HFF-Myc (cell line): ENCODE data around the gene AFDN.

Experiments
- DNase-seq: peaks from one replicate; pipeline ENCODE4 v3.0.0-alpha.2; 2011; ENCODE audit warnings: low read depth; ENCODE audit errors: extremely low read depth
- H3K4me3 ChIP-seq: replicated peaks from 2 replicates; pipeline ENCODE4 v1.5.1; 2011; ENCODE audit warnings: low read depth, mild to moderate bottlenecking, control low read depth, low read length
- TF ChIP-seq, protein P1 (sequence below): IDR thresholded peaks from 2 replicates; pipeline ENCODE4 v1.5.1; 2012; ENCODE audit warnings: mild to moderate bottlenecking, low read depth, low read length, control low read depth; ENCODE audit errors: missing control alignments

Gene AFDN

DNA sequence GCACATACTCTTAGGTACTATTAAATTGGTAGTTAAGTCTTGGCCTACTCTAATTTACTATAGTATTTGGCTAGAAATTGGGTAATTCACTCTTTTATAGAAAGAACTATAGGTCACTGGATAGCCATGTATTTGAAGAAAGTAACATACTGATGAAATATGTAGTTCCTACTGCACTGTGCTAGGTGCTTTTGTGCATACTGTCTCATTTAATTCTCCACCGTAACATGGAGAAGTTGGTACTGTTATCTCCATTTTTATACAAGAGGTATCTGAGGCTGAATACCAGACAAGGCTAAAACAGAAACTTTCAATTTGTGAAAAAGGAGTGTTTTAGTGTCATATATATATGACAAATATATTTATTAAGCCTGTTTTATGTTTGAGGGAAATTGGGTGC, 29.8 kb downstream of the AFDN start:
- no peak for DNase-seq
- TF ChIP-seq, protein P1, sequence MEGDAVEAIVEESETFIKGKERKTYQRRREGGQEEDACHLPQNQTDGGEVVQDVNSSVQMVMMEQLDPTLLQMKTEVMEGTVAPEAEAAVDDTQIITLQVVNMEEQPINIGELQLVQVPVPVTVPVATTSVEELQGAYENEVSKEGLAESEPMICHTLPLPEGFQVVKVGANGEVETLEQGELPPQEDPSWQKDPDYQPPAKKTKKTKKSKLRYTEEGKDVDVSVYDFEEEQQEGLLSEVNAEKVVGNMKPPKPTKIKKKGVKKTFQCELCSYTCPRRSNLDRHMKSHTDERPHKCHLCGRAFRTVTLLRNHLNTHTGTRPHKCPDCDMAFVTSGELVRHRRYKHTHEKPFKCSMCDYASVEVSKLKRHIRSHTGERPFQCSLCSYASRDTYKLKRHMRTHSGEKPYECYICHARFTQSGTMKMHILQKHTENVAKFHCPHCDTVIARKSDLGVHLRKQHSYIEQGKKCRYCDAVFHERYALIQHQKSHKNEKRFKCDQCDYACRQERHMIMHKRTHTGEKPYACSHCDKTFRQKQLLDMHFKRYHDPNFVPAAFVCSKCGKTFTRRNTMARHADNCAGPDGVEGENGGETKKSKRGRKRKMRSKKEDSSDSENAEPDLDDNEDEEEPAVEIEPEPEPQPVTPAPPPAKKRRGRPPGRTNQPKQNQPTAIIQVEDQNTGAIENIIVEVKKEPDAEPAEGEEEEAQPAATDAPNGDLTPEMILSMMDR: no peak
- H3K4me3 ChIP-seq: no peak overlapping the region

DNA sequence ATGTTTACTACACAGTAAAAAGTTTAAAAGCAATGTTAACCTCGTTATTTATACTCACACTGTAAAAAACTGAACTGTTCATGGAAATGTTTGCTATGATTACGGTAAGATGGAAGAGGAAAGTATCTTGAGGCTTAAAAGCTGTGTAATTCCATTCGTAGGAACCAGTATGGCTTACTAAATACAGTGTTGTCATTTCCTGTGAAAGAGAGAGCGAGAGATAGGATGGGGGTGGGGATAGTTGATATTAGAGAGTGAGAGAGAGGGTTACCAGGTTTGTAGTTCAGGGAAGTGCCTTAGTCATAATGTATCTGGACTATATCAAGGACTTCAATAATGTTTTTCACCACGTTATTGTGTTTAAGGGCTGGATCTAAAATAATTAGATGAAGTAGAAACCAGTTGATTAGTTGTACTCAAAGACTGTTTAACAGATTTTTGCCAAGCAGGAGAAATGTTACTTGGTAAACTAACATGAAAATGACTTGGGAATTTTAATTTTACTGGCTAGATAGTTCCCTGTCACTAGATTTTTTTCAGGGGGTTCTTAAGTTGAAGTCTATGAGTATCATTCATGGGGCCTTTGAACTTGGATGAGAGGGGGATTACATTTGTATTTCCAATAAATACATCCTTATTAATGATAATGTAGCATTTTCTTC, 30.4 kb downstream of the AFDN start:
- no peak overlapping the region for H3K4me3 ChIP-seq
- TF ChIP-seq, protein P1: no peak
- DNase-seq: no peak

DNA sequence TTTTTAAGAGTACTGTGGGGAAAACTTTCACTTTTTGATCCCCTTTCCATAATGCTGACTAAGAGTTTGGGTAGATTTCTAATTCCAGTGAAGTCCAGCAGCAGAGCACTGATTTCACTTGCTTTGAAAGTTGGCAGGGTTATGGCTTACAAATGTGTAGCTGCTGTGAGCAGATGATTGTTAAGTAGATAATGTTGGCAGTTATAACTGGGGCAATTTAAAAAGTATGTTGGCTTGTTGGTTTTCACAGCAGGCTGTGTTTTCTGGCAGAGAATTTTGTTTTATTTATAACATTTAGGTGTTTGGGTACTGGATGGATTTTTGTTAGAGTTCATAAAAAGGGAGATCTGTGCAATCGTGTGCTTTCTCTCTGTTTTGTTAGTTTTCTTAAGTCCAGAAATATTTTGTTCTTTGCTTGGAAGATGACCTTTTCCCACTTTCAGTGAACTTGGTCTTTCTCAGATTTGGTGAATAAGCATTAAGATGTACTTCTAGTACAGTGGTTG, 31.4 kb downstream of the AFDN start:
- TF ChIP-seq, protein P1: no peak
- no peak overlapping the region for H3K4me3 ChIP-seq
- no peak for DNase-seq

DNA sequence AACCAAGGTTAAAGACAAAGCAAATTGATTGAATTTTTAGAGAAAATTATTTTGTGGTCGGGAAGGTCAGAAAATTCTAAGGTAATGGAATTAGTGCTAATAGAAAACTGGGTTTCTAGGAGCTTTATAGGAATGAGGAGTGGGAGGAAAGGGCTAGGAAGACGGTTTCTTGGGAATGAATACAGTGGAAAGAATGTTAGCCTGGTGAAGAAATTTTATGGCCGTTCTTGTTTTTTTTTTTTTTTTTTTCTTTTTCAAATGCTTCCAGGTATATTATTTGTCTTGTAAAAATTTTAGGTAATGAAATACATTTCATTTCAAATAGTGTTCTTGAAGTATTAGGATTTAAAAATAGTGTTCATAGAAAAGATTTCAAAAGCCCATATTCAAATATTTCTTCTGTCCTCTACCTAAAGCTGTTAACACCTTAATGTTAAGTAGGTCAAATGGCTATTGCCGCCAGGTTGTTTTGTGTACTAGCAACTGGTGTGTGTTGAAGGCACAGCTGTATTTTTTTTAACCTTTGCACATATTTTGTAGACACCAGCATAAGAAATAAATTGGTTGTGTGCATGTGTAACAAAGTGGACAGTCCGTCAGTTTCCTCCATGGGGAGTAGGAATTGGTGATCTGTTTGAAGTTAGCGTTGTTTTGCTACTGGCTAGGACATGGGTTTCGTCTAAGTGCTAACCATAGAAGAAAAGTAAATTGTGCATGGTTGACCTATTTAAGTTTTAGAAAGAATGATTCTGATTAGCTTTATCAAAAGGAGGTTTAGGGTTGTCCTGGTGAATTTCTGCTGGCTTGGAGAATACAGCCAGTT, 32.3 kb downstream of the AFDN start:
- no peak for DNase-seq
- TF ChIP-seq, protein P1: no peak
- H3K4me3 ChIP-seq: no peak overlapping the region

DNA sequence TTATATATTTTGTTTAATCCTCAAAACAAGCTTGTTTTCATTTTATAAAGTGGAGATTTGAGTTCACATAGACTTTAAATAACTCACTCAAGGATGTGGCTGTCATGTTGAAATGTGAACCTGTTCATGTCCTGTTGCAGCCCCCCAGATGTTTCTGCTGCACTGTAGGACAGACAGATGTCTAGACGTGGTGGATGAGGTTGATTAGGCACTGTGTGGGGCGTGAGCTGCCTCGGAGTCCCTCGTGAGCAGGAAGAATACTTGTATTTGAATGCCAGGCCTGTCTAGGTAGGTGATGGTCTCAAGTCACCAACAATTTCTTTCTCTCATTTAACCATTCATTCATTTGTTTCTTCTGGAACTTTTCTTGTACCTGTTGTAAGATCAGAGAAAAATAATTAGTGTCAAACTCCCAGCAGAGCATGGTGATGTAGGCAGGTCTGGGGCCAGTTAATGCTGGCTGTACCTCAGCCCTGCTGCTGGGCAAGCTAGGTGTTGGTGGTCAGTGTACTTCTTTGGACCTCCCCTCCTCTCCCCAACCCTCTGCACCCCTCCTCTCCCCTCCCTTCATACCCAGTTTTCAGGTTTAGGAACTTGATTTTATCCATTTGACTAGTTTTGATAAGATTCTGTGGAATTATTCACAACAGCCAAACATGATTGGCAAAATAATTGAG, 34.0 kb downstream of the AFDN start:
- H3K4me3 ChIP-seq: no peak overlapping the region
- TF ChIP-seq, protein P1: no peak
- DNase-seq: no peak

DNA sequence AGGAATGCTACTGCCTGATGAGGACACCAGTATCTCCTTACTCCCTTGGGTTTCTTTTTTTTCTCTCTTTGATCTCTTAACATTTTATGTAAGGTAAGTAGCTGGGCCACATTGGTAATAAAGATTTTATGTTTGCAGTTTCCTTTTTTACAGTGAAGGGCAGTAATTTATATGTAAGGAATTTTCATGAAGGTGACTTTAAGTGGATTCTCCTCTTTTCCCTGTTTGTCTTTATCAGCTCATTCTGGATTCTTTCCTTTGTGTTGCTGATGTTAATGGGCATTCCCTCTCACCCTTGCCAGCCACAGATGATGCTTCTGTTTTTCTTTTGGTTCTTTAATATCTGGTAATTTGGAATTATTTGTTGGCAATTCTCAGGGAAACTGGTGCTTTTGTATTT, 34.7 kb downstream of the AFDN start:
- no peak overlapping the region for H3K4me3 ChIP-seq
- no peak for DNase-seq
- TF ChIP-seq, protein P1: no peak
